H9 (cell line): ENCODE measurements around the gene EFCAB10. TPM values are rescaled to one million over a fixed set of nuclear protein-coding genes. Genes with fewer than 3 reads are reported as not detected.

Experiments used
- DNase-seq: peaks from one replicate; pipeline ENCODE4 v3.0.0-alpha.2; 2017
- H2AFZ ChIP-seq: one replicate; pipeline ENCODE4 v1.6.1; 2013; ENCODE audit warnings: mild to moderate bottlenecking, low read length, control low read depth, moderate library complexity
- H2AK5ac ChIP-seq: 2 replicates; pipeline ENCODE4 v1.6.1; 2013; ENCODE audit warnings: low read length, control low read depth, mixed read lengths; ENCODE audit not compliant: insufficient read length
- H2BK120ac ChIP-seq: one replicate; pipeline ENCODE4 v1.6.1; 2013; ENCODE audit warnings: low read depth, mild to moderate bottlenecking, low read length, control low read depth, inconsistent platforms; ENCODE audit not compliant: poor library complexity, severe bottlenecking
- H2BK12ac ChIP-seq: 2 replicates; pipeline ENCODE4 v1.6.1; 2013; ENCODE audit warnings: low read length, control low read depth, mixed read lengths, low read depth; ENCODE audit not compliant: insufficient read length
- H2BK15ac ChIP-seq: 2 replicates; pipeline ENCODE4 v1.6.1; 2013; ENCODE audit warnings: low read depth, low read length, control low read depth
- H2BK20ac ChIP-seq: one replicate; pipeline ENCODE4 v1.6.1; 2013; ENCODE audit warnings: low read depth, mild to moderate bottlenecking, low read length, control low read depth, inconsistent platforms; ENCODE audit not compliant: poor library complexity, severe bottlenecking
- H2BK5ac ChIP-seq: 2 replicates; pipeline ENCODE4 v1.6.1; 2013; ENCODE audit warnings: low read length, control low read depth, mixed read lengths; ENCODE audit not compliant: insufficient read length
- H3K14ac ChIP-seq: 2 replicates; pipeline ENCODE4 v1.6.1; 2013; ENCODE audit warnings: low read length, control low read depth; ENCODE audit not compliant: insufficient read depth
- H3K18ac ChIP-seq: 2 replicates; pipeline ENCODE4 v1.6.1; 2013; ENCODE audit warnings: low read depth, mild to moderate bottlenecking, mixed read lengths, low read length, control low read depth; ENCODE audit not compliant: insufficient read length
- H3K23ac ChIP-seq: 2 replicates; pipeline ENCODE4 v1.6.1; 2013; ENCODE audit warnings: low read length, control low read depth, mixed read lengths, low read depth; ENCODE audit not compliant: insufficient read length
- H3K23me2 ChIP-seq: 2 replicates; pipeline ENCODE4 v1.6.1; 2013; ENCODE audit warnings: low read depth, mild to moderate bottlenecking, mixed read lengths, low read length, control low read depth; ENCODE audit not compliant: insufficient read length, poor library complexity, severe bottlenecking
- H3K27ac ChIP-seq: 2 replicates; pipeline ENCODE4 v1.5.1; 2013; ENCODE audit warnings: low read length, control low read depth, mixed read lengths, low read depth; ENCODE audit not compliant: insufficient read length
- H3K27me3 ChIP-seq: 2 replicates; pipeline ENCODE4 v1.6.1; 2013; ENCODE audit warnings: low read length, control low read depth, inconsistent platforms; ENCODE audit not compliant: insufficient read depth
- H3K4ac ChIP-seq: 2 replicates; pipeline ENCODE4 v1.6.1; 2013; ENCODE audit warnings: low read depth, mild to moderate bottlenecking, control low read depth, inconsistent platforms, low read length, moderate library complexity
- H3K4me1 ChIP-seq: 2 replicates; pipeline ENCODE4 v1.6.1; 2013; ENCODE audit warnings: low read length, control low read depth, inconsistent platforms; ENCODE audit not compliant: insufficient read depth
- H3K4me2 ChIP-seq: 2 replicates; pipeline ENCODE4 v1.6.1; 2013; ENCODE audit warnings: low read length, control low read depth, mixed read lengths; ENCODE audit not compliant: insufficient read length, insufficient read depth
- H3K56ac ChIP-seq: 2 replicates; pipeline ENCODE4 v1.6.1; 2013; ENCODE audit warnings: low read depth, mild to moderate bottlenecking, mixed read lengths, low read length, control low read depth; ENCODE audit not compliant: insufficient read length
- H3K79me1 ChIP-seq: 2 replicates; pipeline ENCODE4 v1.6.1; 2013; ENCODE audit warnings: low read depth, mild to moderate bottlenecking, moderate library complexity, low read length, control low read depth, inconsistent platforms; ENCODE audit not compliant: insufficient read depth, poor library complexity, severe bottlenecking
- H3K79me2 ChIP-seq: 2 replicates; pipeline ENCODE4 v1.6.1; 2013; ENCODE audit warnings: low read length, control low read depth, inconsistent platforms; ENCODE audit not compliant: insufficient read depth
- H3K9ac ChIP-seq: 2 replicates; pipeline ENCODE4 v1.6.1; 2013; ENCODE audit warnings: low read length, control low read depth, mixed read lengths; ENCODE audit not compliant: insufficient read length; ENCODE audit errors: extremely low read depth
- H3K9me3 ChIP-seq: one replicate; pipeline ENCODE4 v1.6.1; 2013; ENCODE audit warnings: low read depth, low read length, inconsistent platforms; ENCODE audit not compliant: control insufficient read depth
- H3T11ph ChIP-seq: one replicate; pipeline ENCODE4 v1.6.1; 2013; ENCODE audit warnings: mild to moderate bottlenecking, low read length, control low read depth, inconsistent platforms
- H4K20me1 ChIP-seq: one replicate; pipeline ENCODE4 v1.6.1; 2013; ENCODE audit not compliant: control insufficient read depth, insufficient read length, insufficient read depth
- H4K5ac ChIP-seq: 2 replicates; pipeline ENCODE4 v1.6.1; 2013; ENCODE audit warnings: low read depth, mild to moderate bottlenecking, mixed read lengths, low read length, control low read depth; ENCODE audit not compliant: insufficient read length
- H4K8ac ChIP-seq: replicated peaks from 2 replicates; pipeline ENCODE4 v1.6.1; 2013; ENCODE audit warnings: low read length, control low read depth, mixed read lengths, low read depth; ENCODE audit not compliant: insufficient read length
- H4K91ac ChIP-seq: 2 replicates; pipeline ENCODE4 v1.6.1; 2013; ENCODE audit warnings: low read depth, mild to moderate bottlenecking, moderate library complexity, mixed read lengths, low read length, control low read depth; ENCODE audit not compliant: insufficient read length
- H3K27ac Mint-ChIP-seq, 3 experiments: 2 replicates in 2 of 3; 3 replicates in 1 of 3; pipeline ENCODE4 v1.8.0; 2020 to 2021; ENCODE audit warnings: mixed read lengths in 3 of 3, mild to moderate bottlenecking in 1 of 3, moderate library complexity in 1 of 3
- H3K27me3 Mint-ChIP-seq: 2 replicates; pipeline ENCODE4 v1.8.0; 2021; ENCODE audit warnings: low read depth, mild to moderate bottlenecking, moderate library complexity, mixed read lengths
- H3K36me3 Mint-ChIP-seq, 3 experiments: 2 replicates in 2 of 3; 3 replicates in 1 of 3; pipeline ENCODE4 v1.8.0; 2020 to 2021; ENCODE audit warnings: low read depth in 3 of 3, mixed read lengths in 3 of 3; ENCODE audit not compliant: insufficient read depth in 1 of 3
- H3K4me1 Mint-ChIP-seq, 2 experiments: 2 replicates each; pipeline ENCODE4 v1.8.0; 2020; ENCODE audit warnings: mixed read lengths in 2 of 2
- H3K4me3 Mint-ChIP-seq, 2 experiments: 2 replicates in 1 of 2; 3 replicates in 1 of 2; pipeline ENCODE4 v1.8.0; 2020 to 2021; ENCODE audit warnings: mild to moderate bottlenecking in 2 of 2, mixed read lengths in 2 of 2, moderate library complexity in 1 of 2
- H3K9me3 Mint-ChIP-seq, 2 experiments: 2 replicates in 1 of 2; 3 replicates in 1 of 2; pipeline ENCODE4 v1.8.0; 2020; ENCODE audit warnings: mild to moderate bottlenecking in 2 of 2, mixed read lengths in 2 of 2, moderate library complexity in 1 of 2
- WGBS: extraction: QIAGEN DNeasy Blood & Tissue Kit; methylation state at CpG from one replicate; pipeline ENCODE4 v1.1.7; 2013; ENCODE audit warnings: missing lambda C conversion rate, low lambda C conversion rate, mixed read lengths; ENCODE audit not compliant: insufficient read length; ENCODE audit errors: extremely low coverage; 5-methylcytosine and 5-hydroxymethylcytosine counted together
- total RNA-seq: library from RNA; stranded (reverse); gene quantifications from 2 replicates; pipeline ENCODE4 v1.2.1, GENCODE V29; 2021
- TF ChIP-seq, protein P1 (sequence below): fragments of 200-600 bp; sonication (generic); conservative IDR thresholded peaks from 3 replicates; pipeline ENCODE4 v1.8.0; 2021; ENCODE audit warnings: antibody characterized with exemption, mild to moderate bottlenecking

EFCAB10 gene
- total RNA-seq, 1 experiment from 2014 or later: 1.5 TPM

DNA sequence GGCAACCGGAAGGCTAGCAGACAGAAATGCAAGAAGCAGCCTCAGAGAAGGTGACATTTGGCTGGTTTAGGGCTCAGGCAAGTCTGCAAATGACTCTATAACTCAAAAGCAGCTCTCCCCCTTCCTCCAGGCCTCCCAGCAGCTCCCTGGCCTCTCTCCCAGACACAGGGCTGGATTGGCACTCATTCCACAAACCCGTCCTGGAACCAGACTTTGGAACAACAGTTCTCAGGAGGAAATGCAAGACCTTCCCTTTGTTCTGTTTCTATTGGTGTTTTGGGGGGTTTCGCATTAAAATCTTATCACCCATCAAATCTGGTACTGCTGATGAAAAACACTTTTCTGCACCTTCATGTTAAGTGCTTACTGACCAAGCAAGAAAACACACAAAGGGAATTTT is 40.3 kb upstream of the EFCAB10 start:
- Histone ChIP-seq H3K4me1 (no peaks in the 10 kb centered on the region), H3K4me2 (no peak overlapping the region), H2BK12ac (no peak overlapping the region), H3K9ac (no peak overlapping the region), H3K56ac (no peak overlapping the region), H2BK120ac (no peak overlapping the region), H4K8ac (no peak overlapping the region), H3K18ac (no peak overlapping the region), H3K4ac (no peak overlapping the region), H4K20me1 (peaks cover 2% of the 10 kb centered on the region), H3T11ph (no peak overlapping the region), H2AK5ac (no peak overlapping the region), H3K9me3 (peaks cover 6% of the 10 kb centered on the region), H2AFZ (no peak overlapping the region), H3K23ac (no peak overlapping the region), H2BK15ac (no peak overlapping the region), H3K23me2 (no peaks in the 10 kb centered on the region), H3K14ac (no peak overlapping the region), H3K79me2 (peaks cover 4% of the 10 kb centered on the region; the same call in 1 of the 2 replicates), H3K27ac (no peak overlapping the region), H4K91ac (no peak overlapping the region), H3K27me3 (no peaks in the 10 kb centered on the region), H2BK20ac (no peak overlapping the region), H2BK5ac (no peak overlapping the region), H3K79me1 (no peaks in the 10 kb centered on the region), H4K5ac (no peak overlapping the region)
- WGBS: no CpG with 5 or more reads among the region's 3 CpGs
- peak; percentile 7 for DNase-seq
- Mint-ChIP-seq H3K4me1 (peaks cover 4 to 10% of the 10 kb centered on the region in 2 experiments; a peak in 3 of 4 replicates), H3K4me3 (no peak overlapping the region; a peak in 1 of 5 replicates), H3K27me3 (no peaks in the 10 kb centered on the region), H3K36me3 (peaks cover 36 to 66% (median 64%) of the 10 kb centered on the region in 3 experiments), H3K27ac (peak overlapping the region; percentile 5 to 73 (median 32); a peak in 4 of 7 replicates), H3K9me3 (peaks cover 9 to 12% of the 10 kb centered on the region in 2 experiments)
- TF ChIP-seq, protein P1, sequence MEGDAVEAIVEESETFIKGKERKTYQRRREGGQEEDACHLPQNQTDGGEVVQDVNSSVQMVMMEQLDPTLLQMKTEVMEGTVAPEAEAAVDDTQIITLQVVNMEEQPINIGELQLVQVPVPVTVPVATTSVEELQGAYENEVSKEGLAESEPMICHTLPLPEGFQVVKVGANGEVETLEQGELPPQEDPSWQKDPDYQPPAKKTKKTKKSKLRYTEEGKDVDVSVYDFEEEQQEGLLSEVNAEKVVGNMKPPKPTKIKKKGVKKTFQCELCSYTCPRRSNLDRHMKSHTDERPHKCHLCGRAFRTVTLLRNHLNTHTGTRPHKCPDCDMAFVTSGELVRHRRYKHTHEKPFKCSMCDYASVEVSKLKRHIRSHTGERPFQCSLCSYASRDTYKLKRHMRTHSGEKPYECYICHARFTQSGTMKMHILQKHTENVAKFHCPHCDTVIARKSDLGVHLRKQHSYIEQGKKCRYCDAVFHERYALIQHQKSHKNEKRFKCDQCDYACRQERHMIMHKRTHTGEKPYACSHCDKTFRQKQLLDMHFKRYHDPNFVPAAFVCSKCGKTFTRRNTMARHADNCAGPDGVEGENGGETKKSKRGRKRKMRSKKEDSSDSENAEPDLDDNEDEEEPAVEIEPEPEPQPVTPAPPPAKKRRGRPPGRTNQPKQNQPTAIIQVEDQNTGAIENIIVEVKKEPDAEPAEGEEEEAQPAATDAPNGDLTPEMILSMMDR: no peak
